SK-N-SH treated with all-trans-retinoic acid at 6 μM for 48 hours (cell line): ENCODE measurements around the gene PLD3.

Source experiments
- ATAC-seq: fragments of 200-7000 bp; cut with Tn5 transposase; 3 replicates; pipeline ENCODE4 v1.9.1; 2020; ENCODE audit warnings: mild to moderate bottlenecking, moderate library complexity
- ARNTL ChIP-seq: fragments of 450-650 bp; formaldehyde crosslinking; IDR thresholded peaks from 2 replicates; pipeline ENCODE4 v1.5.0; 2020; ENCODE audit warnings: low read depth, mild to moderate bottlenecking, moderate library complexity, borderline replicate concordance
- BACH2 ChIP-seq: fragments of 250-450 bp; sonication (Bioruptor Pico); IDR thresholded peaks from 2 replicates; pipeline ENCODE4 v1.9.0; 2021; ENCODE audit warnings: mild to moderate bottlenecking, borderline replicate concordance
- CREB5 ChIP-seq: fragments of 250-450 bp; sonication (Bioruptor Pico); IDR thresholded peaks from 2 replicates; pipeline ENCODE4 v1.5.1; 2020; ENCODE audit warnings: low read depth, mild to moderate bottlenecking, moderate library complexity
- CSDC2 ChIP-seq: fragments of 250-450 bp; sonication (Bioruptor Pico); IDR thresholded peaks from 2 replicates; pipeline ENCODE4 v1.5.0; 2020; ENCODE audit warnings: mild to moderate bottlenecking, moderate library complexity
- CSRNP3 ChIP-seq: fragments of 250-450 bp; sonication (Bioruptor Pico); IDR thresholded peaks from 2 replicates; pipeline ENCODE4 v1.5.1; 2021; ENCODE audit warnings: mild to moderate bottlenecking, moderate library complexity
- ESRRG ChIP-seq: fragments of 250-450 bp; sonication (Bioruptor Pico); IDR thresholded peaks from 2 replicates; pipeline ENCODE4 v1.6.1; 2021; ENCODE audit warnings: mild to moderate bottlenecking
- GLIS3 ChIP-seq: fragments of 250-450 bp; sonication (Bioruptor Pico); IDR thresholded peaks from 2 replicates; pipeline ENCODE4 v1.5.0; 2020; ENCODE audit warnings: mild to moderate bottlenecking, moderate library complexity
- ISL1 ChIP-seq: fragments of 250-450 bp; sonication (Bioruptor Pico); IDR thresholded peaks from 2 replicates; pipeline ENCODE4 v2.1.2; 2022; ENCODE audit warnings: mild to moderate bottlenecking, moderate library complexity
- OSR1 ChIP-seq: fragments of 250-450 bp; sonication (Bioruptor Pico); IDR thresholded peaks from 2 replicates; pipeline ENCODE4 v1.8.0; 2022; ENCODE audit warnings: moderate library complexity, mild to moderate bottlenecking, inconsistent platforms
- PATZ1 ChIP-seq: fragments of 250-450 bp; sonication (Bioruptor Pico); IDR thresholded peaks from 2 replicates; pipeline ENCODE4 v1.8.0; 2020; ENCODE audit warnings: mild to moderate bottlenecking, moderate library complexity, borderline replicate concordance
- POU6F1 ChIP-seq: fragments of 250-450 bp; sonication (Bioruptor Pico); IDR thresholded peaks from 2 replicates; pipeline ENCODE4 v1.8.0; 2021; ENCODE audit warnings: low read depth, mild to moderate bottlenecking, moderate library complexity, borderline replicate concordance
- PPARA ChIP-seq: fragments of 250-450 bp; sonication (Bioruptor Pico); IDR thresholded peaks from 2 replicates; pipeline ENCODE4 v1.5.0; 2020; ENCODE audit warnings: mild to moderate bottlenecking, borderline replicate concordance
- RARB ChIP-seq: fragments of 250-450 bp; sonication (Bioruptor Pico); IDR thresholded peaks from 2 replicates; pipeline ENCODE4 v1.8.0; 2021; ENCODE audit warnings: mild to moderate bottlenecking, moderate library complexity
- SNAI2 ChIP-seq: fragments of 250-450 bp; sonication (Bioruptor Pico); IDR thresholded peaks from 2 replicates; pipeline ENCODE4 v1.5.0; 2020; ENCODE audit warnings: mild to moderate bottlenecking, moderate library complexity
- TCF4 ChIP-seq: fragments of 250-450 bp; sonication (Bioruptor Pico); IDR thresholded peaks from 2 replicates; pipeline ENCODE4 v1.8.0; 2021; ENCODE audit warnings: mild to moderate bottlenecking, moderate library complexity, borderline replicate concordance
- TOX ChIP-seq: fragments of 250-450 bp; sonication (Bioruptor Pico); IDR thresholded peaks from 2 replicates; pipeline ENCODE4 v1.8.0; 2021; ENCODE audit warnings: mild to moderate bottlenecking, moderate library complexity, borderline replicate concordance
- TSHZ2 ChIP-seq: fragments of 250-450 bp; sonication (Bioruptor Pico); IDR thresholded peaks from 2 replicates; pipeline ENCODE4 v1.5.0; 2020; ENCODE audit warnings: mild to moderate bottlenecking, moderate library complexity
- ZC3H10 ChIP-seq: fragments of 250-450 bp; sonication (Bioruptor Pico); IDR thresholded peaks from 2 replicates; pipeline ENCODE4 v1.5.1; 2021; ENCODE audit warnings: mild to moderate bottlenecking, moderate library complexity
- ZFP3 ChIP-seq: fragments of 250-450 bp; sonication (Bioruptor Pico); IDR thresholded peaks from 2 replicates; pipeline ENCODE4 v1.5.0; 2020; ENCODE audit warnings: mild to moderate bottlenecking, moderate library complexity
- ZNF565 ChIP-seq: fragments of 450-650 bp; formaldehyde crosslinking; conservative IDR thresholded peaks from 2 replicates; pipeline ENCODE4 v1.5.0; 2020; ENCODE audit warnings: low read depth, mild to moderate bottlenecking, moderate library complexity
- ZNF70 ChIP-seq: fragments of 450-650 bp; formaldehyde crosslinking; IDR thresholded peaks from 2 replicates; pipeline ENCODE4 v1.5.0; 2020; ENCODE audit warnings: mild to moderate bottlenecking, moderate library complexity
- ZNF8 ChIP-seq: fragments of 450-650 bp; formaldehyde crosslinking; IDR thresholded peaks from 2 replicates; pipeline ENCODE4 v1.5.0; 2020; ENCODE audit warnings: mild to moderate bottlenecking, moderate library complexity

PLD3 gene

GRCh38 chr19:40304306-40304705 is 44.2 kb upstream of the PLD3 start:
- no peak for TF ChIP-seq SNAI2 (CRISPR knock-in tag)
- no peak for TF ChIP-seq ZFP3 (CRISPR knock-in tag)
- TF ChIP-seq PATZ1: no peak
- no peak for TF ChIP-seq ARNTL
- no peak for TF ChIP-seq ESRRG (CRISPR knock-in tag)
- no peak for TF ChIP-seq TOX (CRISPR knock-in tag)
- TF ChIP-seq CREB5 (CRISPR knock-in tag): no peak
- ATAC-seq: no peak

- TF ChIP-seq OSR1 (CRISPR knock-in tag) (no peak), TCF4 (CRISPR knock-in tag) (no peak), PPARA (no peak), CSDC2 (CRISPR knock-in tag) (no peak), RARB (CRISPR knock-in tag) (no peak), GLIS3 (CRISPR knock-in tag) (no peak), TOX (CRISPR knock-in tag) (no peak), TSHZ2 (CRISPR knock-in tag) (no peak), ZC3H10 (CRISPR knock-in tag) (no peak), PATZ1 (no peak), ESRRG (CRISPR knock-in tag) (no peak), ZNF565 (no peak), CSRNP3 (no peak), BACH2 (CRISPR knock-in tag) (no peak), ZFP3 (CRISPR knock-in tag) (no peak), ZNF8 (CRISPR knock-in tag) (no peak)
- TF ChIP-seq, all 23 proteins: peak for 0
- peak; percentile 95 for ATAC-seq
These were observed 43.1 kb upstream of the PLD3 start for GRCh38 chr19:40305403-40305802.

GRCh38 chr19:40309666-40310065 is 38.8 kb upstream of the PLD3 start:
- no peak for TF ChIP-seq TCF4 (CRISPR knock-in tag)
- TF ChIP-seq ISL1 (CRISPR knock-in tag): no peak
- TF ChIP-seq BACH2 (CRISPR knock-in tag): no peak
- no peak for TF ChIP-seq TSHZ2 (CRISPR knock-in tag)
- no peak for TF ChIP-seq PPARA
- no peak for TF ChIP-seq ZNF70
- no peak for TF ChIP-seq POU6F1
- TF ChIP-seq ESRRG (CRISPR knock-in tag): no peak
- TF ChIP-seq RARB (CRISPR knock-in tag): no peak
- no peak for TF ChIP-seq ZFP3 (CRISPR knock-in tag)
- ATAC-seq: peak; percentile 47
